ENCODE results near the gene ALDH3B1.

The ALDH3B1 gene

DNA sequence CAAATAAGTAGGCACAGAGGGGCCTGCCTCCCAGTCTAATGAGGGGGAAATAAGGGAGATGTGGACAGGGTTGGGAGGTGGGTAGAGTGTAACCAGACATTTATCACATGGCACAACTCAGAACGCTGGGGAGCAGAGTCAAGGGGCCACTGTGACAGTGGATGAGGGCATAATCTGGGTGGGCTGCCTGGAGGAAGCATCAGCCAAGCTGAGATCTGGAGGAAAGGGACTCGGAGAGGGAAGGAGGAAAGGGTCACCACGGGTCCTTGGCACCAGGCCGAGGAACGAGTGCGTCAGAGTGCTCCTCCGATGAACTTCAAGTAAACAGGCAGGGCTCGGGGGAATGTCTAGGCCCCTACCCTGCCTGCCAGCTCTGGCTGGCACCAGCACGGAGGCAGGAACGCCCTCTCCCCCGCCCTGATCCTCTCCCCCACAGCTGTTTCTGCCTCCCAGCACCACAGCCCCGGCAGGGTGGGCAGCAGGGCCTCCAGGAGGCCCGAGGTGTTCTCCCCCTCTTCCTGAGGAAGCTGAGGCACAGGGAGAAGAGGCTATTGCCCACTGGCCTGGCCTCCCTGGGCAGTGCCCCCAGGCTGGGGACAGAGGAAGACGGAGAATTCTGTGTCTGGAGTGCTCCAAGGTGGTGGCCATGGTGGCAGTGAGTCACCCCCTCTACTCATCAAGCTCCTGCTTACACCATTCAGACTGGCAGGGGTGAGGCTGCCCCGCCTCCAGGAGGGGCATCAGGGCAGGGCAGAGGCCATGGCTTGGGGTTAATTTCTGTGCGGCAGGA lies 4.2 kb downstream of the ALDH3B1 start:
- no peaks in the 10 kb centered on the region for H3K27me3 ChIP-seq (ENCODE audit: insufficient read depth, low read length, poor library complexity, severe bottlenecking)
- no peak overlapping the region for H3K4me3 ChIP-seq (ENCODE audit: low read length, poor library complexity, severe bottlenecking)
- peaks cover 25% of the 10 kb centered on the region for H3K4me1 ChIP-seq (ENCODE audit: insufficient read depth, low read length, poor library complexity, severe bottlenecking)
- H4K20me1 ChIP-seq (ENCODE audit: insufficient read depth, low read length, poor library complexity, severe bottlenecking) = no peaks in the 10 kb centered on the region
- H3K9me2 ChIP-seq (replicated peaks; ENCODE audit: low read depth, low read length) = no peaks in the 10 kb centered on the region
- H3K4me2 ChIP-seq (ENCODE audit: low read depth, low read length, poor library complexity, severe bottlenecking) = no peak overlapping the region
- no peaks in the 10 kb centered on the region for H3K36me3 ChIP-seq (ENCODE audit: insufficient read depth, low read length)
- no peaks in the 10 kb centered on the region for H3F3A ChIP-seq (ENCODE audit: low read depth)
- no peaks in the 10 kb centered on the region for H3K9me3 ChIP-seq (ENCODE audit: insufficient read depth, low read depth, low read length)
- no peak for TF ChIP-seq EZH2phosphoT487 (IDR thresholded peaks at IDR 0.05; ENCODE audit: borderline replicate concordance)
- TF ChIP-seq, protein P1, sequence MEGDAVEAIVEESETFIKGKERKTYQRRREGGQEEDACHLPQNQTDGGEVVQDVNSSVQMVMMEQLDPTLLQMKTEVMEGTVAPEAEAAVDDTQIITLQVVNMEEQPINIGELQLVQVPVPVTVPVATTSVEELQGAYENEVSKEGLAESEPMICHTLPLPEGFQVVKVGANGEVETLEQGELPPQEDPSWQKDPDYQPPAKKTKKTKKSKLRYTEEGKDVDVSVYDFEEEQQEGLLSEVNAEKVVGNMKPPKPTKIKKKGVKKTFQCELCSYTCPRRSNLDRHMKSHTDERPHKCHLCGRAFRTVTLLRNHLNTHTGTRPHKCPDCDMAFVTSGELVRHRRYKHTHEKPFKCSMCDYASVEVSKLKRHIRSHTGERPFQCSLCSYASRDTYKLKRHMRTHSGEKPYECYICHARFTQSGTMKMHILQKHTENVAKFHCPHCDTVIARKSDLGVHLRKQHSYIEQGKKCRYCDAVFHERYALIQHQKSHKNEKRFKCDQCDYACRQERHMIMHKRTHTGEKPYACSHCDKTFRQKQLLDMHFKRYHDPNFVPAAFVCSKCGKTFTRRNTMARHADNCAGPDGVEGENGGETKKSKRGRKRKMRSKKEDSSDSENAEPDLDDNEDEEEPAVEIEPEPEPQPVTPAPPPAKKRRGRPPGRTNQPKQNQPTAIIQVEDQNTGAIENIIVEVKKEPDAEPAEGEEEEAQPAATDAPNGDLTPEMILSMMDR (conservative IDR thresholded peaks at IDR 0.05; ENCODE audit: low read length) = no peak
- H3K9ac ChIP-seq (ENCODE audit: low read depth, low read length, poor library complexity, severe bottlenecking) = no peak overlapping the region
- no peaks in the 10 kb centered on the region for H3K79me2 ChIP-seq (ENCODE audit: insufficient read depth, low read length)
- H2AFZ ChIP-seq (ENCODE audit: low read length) = no peak overlapping the region

DNA sequence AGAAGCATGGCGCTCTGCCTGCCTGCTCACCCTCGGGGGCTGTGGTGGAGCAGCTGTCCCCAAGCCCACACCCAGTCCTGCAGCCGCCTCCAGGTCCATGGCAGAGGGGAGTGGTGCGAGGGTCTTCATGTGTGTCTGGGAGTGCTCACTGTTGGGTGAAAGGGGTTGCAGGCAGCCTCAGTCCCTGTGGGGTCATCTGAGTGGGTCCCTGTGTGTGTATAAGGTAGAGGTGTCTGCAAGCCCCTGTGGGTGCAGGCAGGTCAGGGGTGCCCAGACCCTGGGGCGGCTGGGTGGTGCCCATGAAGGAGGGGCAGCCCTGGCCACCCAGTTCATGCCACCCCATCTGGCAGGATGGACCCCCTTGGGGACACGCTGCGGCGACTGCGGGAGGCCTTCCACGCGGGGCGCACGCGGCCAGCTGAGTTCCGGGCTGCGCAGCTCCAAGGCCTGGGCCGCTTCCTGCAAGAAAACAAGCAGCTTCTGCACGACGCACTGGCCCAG lies 4.9 kb downstream of the ALDH3B1 start:
- H4K20me1 ChIP-seq (ENCODE audit: insufficient read depth, low read length, poor library complexity, severe bottlenecking) = no peaks in the 10 kb centered on the region
- no peak overlapping the region for H3K9ac ChIP-seq (ENCODE audit: low read depth, low read length, poor library complexity, severe bottlenecking)
- H3K9me2 ChIP-seq (replicated peaks; ENCODE audit: low read depth, low read length) = no peaks in the 10 kb centered on the region
- no peaks in the 10 kb centered on the region for H3F3A ChIP-seq (ENCODE audit: low read depth)
- peaks cover 20% of the 10 kb centered on the region for H3K4me1 ChIP-seq (ENCODE audit: insufficient read depth, low read length, poor library complexity, severe bottlenecking)
- TF ChIP-seq, protein P1 (conservative IDR thresholded peaks at IDR 0.05; ENCODE audit: low read length) = no peak
- no peak for TF ChIP-seq EZH2phosphoT487 (IDR thresholded peaks at IDR 0.05; ENCODE audit: borderline replicate concordance)
- no peak overlapping the region for H3K4me3 ChIP-seq (ENCODE audit: low read length, poor library complexity, severe bottlenecking)
- no peaks in the 10 kb centered on the region for H3K9me3 ChIP-seq (ENCODE audit: insufficient read depth, low read depth, low read length)
- no peaks in the 10 kb centered on the region for H3K79me2 ChIP-seq (ENCODE audit: insufficient read depth, low read length)
- H3K36me3 ChIP-seq (ENCODE audit: insufficient read depth, low read length) = no peaks in the 10 kb centered on the region
- H3K27me3 ChIP-seq (ENCODE audit: insufficient read depth, low read length, poor library complexity, severe bottlenecking) = no peaks in the 10 kb centered on the region
- no peak overlapping the region for H3K4me2 ChIP-seq (ENCODE audit: low read depth, low read length, poor library complexity, severe bottlenecking)
- no peak overlapping the region for H2AFZ ChIP-seq (ENCODE audit: low read length)

DNA sequence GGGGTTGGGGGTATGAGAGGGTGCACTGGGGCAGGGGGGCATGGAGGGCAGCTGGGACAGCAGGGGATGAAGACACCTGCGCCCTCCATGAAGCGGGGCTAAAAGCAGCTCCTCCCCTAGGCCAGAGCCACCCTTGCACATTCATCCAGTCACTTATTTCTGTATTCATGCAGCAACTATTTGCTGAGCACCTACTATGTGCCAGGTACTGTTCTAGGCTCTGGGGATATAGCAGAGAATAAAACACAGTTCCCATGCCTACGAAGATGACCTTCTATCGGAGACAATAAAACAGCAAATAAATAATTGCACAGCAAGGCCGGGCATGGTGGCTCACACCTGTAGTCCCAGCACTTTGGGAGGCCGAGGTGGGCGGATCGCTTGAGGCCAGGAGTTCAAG lies 5.3 kb downstream of the ALDH3B1 start:
- Histone ChIP-seq H3K4me2 (ENCODE audit: low read depth, low read length, poor library complexity, severe bottlenecking) (no peak overlapping the region), H3F3A (ENCODE audit: low read depth) (no peaks in the 10 kb centered on the region), H3K4me1 (ENCODE audit: insufficient read depth, low read length, poor library complexity, severe bottlenecking) (peaks cover 16% of the 10 kb centered on the region), H3K27me3 (ENCODE audit: insufficient read depth, low read length, poor library complexity, severe bottlenecking) (no peaks in the 10 kb centered on the region), H3K4me3 (ENCODE audit: low read length, poor library complexity, severe bottlenecking) (no peak overlapping the region), H3K9me2 (replicated peaks; ENCODE audit: low read depth, low read length) (no peaks in the 10 kb centered on the region), H3K9ac (ENCODE audit: low read depth, low read length, poor library complexity, severe bottlenecking) (no peak overlapping the region), H3K36me3 (ENCODE audit: insufficient read depth, low read length) (no peaks in the 10 kb centered on the region), H2AFZ (ENCODE audit: low read length) (no peak overlapping the region), H4K20me1 (ENCODE audit: insufficient read depth, low read length, poor library complexity, severe bottlenecking) (no peaks in the 10 kb centered on the region), H3K79me2 (ENCODE audit: insufficient read depth, low read length) (no peaks in the 10 kb centered on the region), H3K9me3 (ENCODE audit: insufficient read depth, low read depth, low read length) (no peaks in the 10 kb centered on the region)
- TF ChIP-seq, protein P1 (conservative IDR thresholded peaks at IDR 0.05; ENCODE audit: low read length) = no peak
- TF ChIP-seq EZH2phosphoT487 (IDR thresholded peaks at IDR 0.05; ENCODE audit: borderline replicate concordance) = no peak
